Measurements from ENCODE around the gene CABYR.

Gene CABYR

GRCh38 chr18:24112874-24113615 lies 25.8 kb upstream of the CABYR start:
- no peaks in the 10 kb centered on the region for H3K9me3 ChIP-seq (ENCODE audit: control insufficient read depth, low read length)
- H3K36me3 ChIP-seq (ENCODE audit: control insufficient read depth, insufficient read depth, low read length, severe bottlenecking), result peaks cover 44% of the 10 kb centered on the region
- H3K4me3 ChIP-seq (ENCODE audit: low read length), result no peak overlapping the region
- DNase-seq (ENCODE audit: low read depth), result no peak
- no peaks in the 10 kb centered on the region for H3K27me3 ChIP-seq (replicated peaks; ENCODE audit: control insufficient read depth, insufficient read depth, low read length)
- H3K9ac ChIP-seq (ENCODE audit: low read length), result no peak overlapping the region
- H3K4me1 ChIP-seq (ENCODE audit: control insufficient read depth, insufficient read depth, low read length), result peaks cover 27% of the 10 kb centered on the region

- Histone ChIP-seq H3K27me3 (replicated peaks; ENCODE audit: control insufficient read depth, insufficient read depth, low read length) (no peaks in the 10 kb centered on the region), H3K9me3 (ENCODE audit: control insufficient read depth, low read length) (no peaks in the 10 kb centered on the region), H3K4me3 (ENCODE audit: low read length) (no peak overlapping the region), H3K36me3 (ENCODE audit: control insufficient read depth, insufficient read depth, low read length, severe bottlenecking) (peaks cover 54% of the 10 kb centered on the region), H3K9ac (ENCODE audit: low read length) (peak overlapping the region; percentile 51), H3K4me1 (ENCODE audit: control insufficient read depth, insufficient read depth, low read length) (peaks cover 22% of the 10 kb centered on the region)
- DNase-seq (ENCODE audit: low read depth), result peak; percentile 44
These were observed 23.8 kb upstream of the CABYR start for GRCh38 chr18:24114924-24115549.

DNA sequence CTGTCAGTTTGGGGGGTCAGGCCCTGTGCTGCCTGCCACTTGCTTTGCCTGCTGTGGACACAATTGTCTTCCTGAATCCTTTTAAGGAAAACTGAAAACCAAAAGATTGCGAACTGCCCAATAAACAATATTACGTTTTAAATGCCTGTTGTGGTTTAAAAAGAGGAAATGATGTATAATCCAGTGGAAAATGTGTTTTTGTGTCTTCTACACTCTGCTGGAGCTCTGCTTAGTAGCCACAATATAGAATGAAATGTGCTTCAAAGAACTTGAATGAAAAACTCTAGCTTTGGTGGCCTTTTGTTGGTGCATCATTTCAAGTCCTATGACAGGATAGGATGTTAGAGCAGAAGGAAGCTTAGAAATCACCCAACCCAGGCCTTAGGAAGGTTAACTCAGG lies 23.2 kb upstream of the CABYR start:
- H3K9ac ChIP-seq (ENCODE audit: low read length), result peak overlapping the region; percentile 51
- H3K9me3 ChIP-seq (ENCODE audit: control insufficient read depth, low read length), result no peaks in the 10 kb centered on the region
- H3K27me3 ChIP-seq (replicated peaks; ENCODE audit: control insufficient read depth, insufficient read depth, low read length), result no peaks in the 10 kb centered on the region
- H3K4me1 ChIP-seq (ENCODE audit: control insufficient read depth, insufficient read depth, low read length), result peaks cover 16% of the 10 kb centered on the region
- no peak overlapping the region for H3K4me3 ChIP-seq (ENCODE audit: low read length)
- H3K36me3 ChIP-seq (ENCODE audit: control insufficient read depth, insufficient read depth, low read length, severe bottlenecking), result peaks cover 59% of the 10 kb centered on the region
- DNase-seq (ENCODE audit: low read depth), result no peak

GRCh38 chr18:24118750-24119577 lies 19.9 kb upstream of the CABYR start:
- Histone ChIP-seq H3K27me3 (replicated peaks; ENCODE audit: control insufficient read depth, insufficient read depth, low read length) (no peaks in the 10 kb centered on the region), H3K9me3 (ENCODE audit: control insufficient read depth, low read length) (no peaks in the 10 kb centered on the region), H3K4me3 (ENCODE audit: low read length) (no peak overlapping the region), H3K9ac (ENCODE audit: low read length) (no peak overlapping the region), H3K4me1 (ENCODE audit: control insufficient read depth, insufficient read depth, low read length) (peaks cover 20% of the 10 kb centered on the region), H3K36me3 (ENCODE audit: control insufficient read depth, insufficient read depth, low read length, severe bottlenecking) (peaks cover 68% of the 10 kb centered on the region)
- peak; percentile 88 for DNase-seq (ENCODE audit: low read depth)

- Histone ChIP-seq H3K36me3 (ENCODE audit: control insufficient read depth, insufficient read depth, low read length, severe bottlenecking) (peaks cover 66% of the 10 kb centered on the region), H3K4me3 (ENCODE audit: low read length) (no peak overlapping the region), H3K9me3 (ENCODE audit: control insufficient read depth, low read length) (no peaks in the 10 kb centered on the region), H3K27me3 (replicated peaks; ENCODE audit: control insufficient read depth, insufficient read depth, low read length) (no peaks in the 10 kb centered on the region), H3K4me1 (ENCODE audit: control insufficient read depth, insufficient read depth, low read length) (peaks cover 11% of the 10 kb centered on the region), H3K9ac (ENCODE audit: low read length) (no peak overlapping the region)
- no peak for DNase-seq (ENCODE audit: low read depth)
These were observed 18.2 kb upstream of the CABYR start for GRCh38 chr18:24120676-24121075.

DNA sequence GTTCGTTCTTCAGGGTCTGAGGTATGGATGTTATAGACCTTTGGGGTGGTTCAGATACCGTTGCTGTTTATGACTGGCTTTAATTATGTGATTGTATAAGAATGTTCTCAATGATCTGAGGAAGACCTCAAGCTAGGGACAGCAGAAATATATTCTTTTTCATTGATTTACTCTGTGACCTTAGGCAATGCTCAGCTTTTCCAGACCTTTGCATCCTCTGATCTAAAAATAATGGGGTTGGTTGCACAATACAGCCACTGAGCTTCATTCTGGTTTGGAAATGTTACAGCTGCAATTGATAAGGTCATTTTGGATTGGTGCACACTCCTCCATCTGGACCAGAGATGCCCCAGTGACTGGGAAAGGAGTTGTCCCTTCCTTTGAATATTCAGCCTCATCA lies 17.2 kb upstream of the CABYR start:
- peak; percentile 6 for DNase-seq (ENCODE audit: low read depth)
- Histone ChIP-seq H3K4me3 (ENCODE audit: low read length) (no peak overlapping the region), H3K27me3 (replicated peaks; ENCODE audit: control insufficient read depth, insufficient read depth, low read length) (no peaks in the 10 kb centered on the region), H3K36me3 (ENCODE audit: control insufficient read depth, insufficient read depth, low read length, severe bottlenecking) (peaks cover 62% of the 10 kb centered on the region), H3K9ac (ENCODE audit: low read length) (no peak overlapping the region), H3K9me3 (ENCODE audit: control insufficient read depth, low read length) (no peaks in the 10 kb centered on the region), H3K4me1 (ENCODE audit: control insufficient read depth, insufficient read depth, low read length) (peaks cover 17% of the 10 kb centered on the region)

- no peaks in the 10 kb centered on the region for H3K27me3 ChIP-seq (replicated peaks; ENCODE audit: control insufficient read depth, insufficient read depth, low read length)
- H3K36me3 ChIP-seq (ENCODE audit: control insufficient read depth, insufficient read depth, low read length, severe bottlenecking), result peaks cover 74% of the 10 kb centered on the region
- no peaks in the 10 kb centered on the region for H3K9me3 ChIP-seq (ENCODE audit: control insufficient read depth, low read length)
- peak overlapping the region; percentile 13 for H3K9ac ChIP-seq (ENCODE audit: low read length)
- H3K4me3 ChIP-seq (ENCODE audit: low read length), result peak overlapping the region; percentile 25
- peaks cover 19% of the 10 kb centered on the region for H3K4me1 ChIP-seq (ENCODE audit: control insufficient read depth, insufficient read depth, low read length)
- DNase-seq (ENCODE audit: low read depth), result peak; percentile 37
These were observed 12.5 kb upstream of the CABYR start for GRCh38 chr18:24126155-24126961.

GRCh38 chr18:24127735-24128134 lies 11.1 kb upstream of the CABYR start:
- Histone ChIP-seq H3K9me3 (ENCODE audit: control insufficient read depth, low read length) (no peaks in the 10 kb centered on the region), H3K4me3 (ENCODE audit: low read length) (no peak overlapping the region), H3K4me1 (ENCODE audit: control insufficient read depth, insufficient read depth, low read length) (peaks cover 14% of the 10 kb centered on the region), H3K27me3 (replicated peaks; ENCODE audit: control insufficient read depth, insufficient read depth, low read length) (no peaks in the 10 kb centered on the region), H3K9ac (ENCODE audit: low read length) (no peak overlapping the region), H3K36me3 (ENCODE audit: control insufficient read depth, insufficient read depth, low read length, severe bottlenecking) (peaks cover 84% of the 10 kb centered on the region)
- no peak for DNase-seq (ENCODE audit: low read depth)

DNA sequence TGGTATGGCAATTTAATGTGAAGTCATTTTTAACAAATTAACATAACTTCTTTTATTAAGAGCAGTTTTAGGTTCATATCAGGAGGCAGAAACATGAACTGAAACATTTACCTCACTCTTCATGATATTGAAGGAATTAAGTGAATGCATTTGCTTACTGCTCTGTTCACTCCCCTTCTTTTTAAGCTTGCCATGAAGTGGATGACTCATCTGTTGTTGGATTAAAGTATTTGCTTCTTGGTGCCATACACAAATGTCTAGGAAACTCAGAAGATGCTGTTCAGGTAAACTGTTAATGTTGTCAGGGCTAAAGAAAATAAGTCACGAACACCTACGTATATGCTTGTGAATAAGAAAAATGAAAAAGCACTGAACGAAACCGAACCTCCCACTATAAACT lies 10.2 kb upstream of the CABYR start:
- no peak overlapping the region for H3K9ac ChIP-seq (ENCODE audit: low read length)
- no peaks in the 10 kb centered on the region for H3K27me3 ChIP-seq (replicated peaks; ENCODE audit: control insufficient read depth, insufficient read depth, low read length)
- peaks cover 86% of the 10 kb centered on the region for H3K36me3 ChIP-seq (ENCODE audit: control insufficient read depth, insufficient read depth, low read length, severe bottlenecking)
- no peak overlapping the region for H3K4me3 ChIP-seq (ENCODE audit: low read length)
- DNase-seq (ENCODE audit: low read depth), result no peak
- H3K4me1 ChIP-seq (ENCODE audit: control insufficient read depth, insufficient read depth, low read length), result peaks cover 14% of the 10 kb centered on the region
- H3K9me3 ChIP-seq (ENCODE audit: control insufficient read depth, low read length), result no peaks in the 10 kb centered on the region

- no peak for DNase-seq (ENCODE audit: low read depth)
- Histone ChIP-seq H3K27me3 (replicated peaks; ENCODE audit: control insufficient read depth, insufficient read depth, low read length) (no peaks in the 10 kb centered on the region), H3K9me3 (ENCODE audit: control insufficient read depth, low read length) (no peaks in the 10 kb centered on the region), H3K9ac (ENCODE audit: low read length) (no peak overlapping the region), H3K36me3 (ENCODE audit: control insufficient read depth, insufficient read depth, low read length, severe bottlenecking) (peaks cover 80% of the 10 kb centered on the region), H3K4me1 (ENCODE audit: control insufficient read depth, insufficient read depth, low read length) (peaks cover 13% of the 10 kb centered on the region), H3K4me3 (ENCODE audit: low read length) (no peak overlapping the region)
These were observed 8.4 kb upstream of the CABYR start for GRCh38 chr18:24130494-24130893.
